ENCODE measurements around the gene AFAP1L1. TPM values are rescaled to one million over a fixed set of nuclear protein-coding genes. Genes with fewer than 3 reads are reported as not detected.

AFAP1L1 gene
- total RNA-seq (2014; rRNA removed; shearing (Covaris generic)), result 13.8 and 15.0 TPM in 2 replicates

GRCh38 chr5:149271716-149272563, at the start of gene AFAP1L1:
TSS of gene AFAP1L1 (plus strand) at chr5:149271859. CDS start at chr5:149271969, 110 bp downstream.

DNA sequence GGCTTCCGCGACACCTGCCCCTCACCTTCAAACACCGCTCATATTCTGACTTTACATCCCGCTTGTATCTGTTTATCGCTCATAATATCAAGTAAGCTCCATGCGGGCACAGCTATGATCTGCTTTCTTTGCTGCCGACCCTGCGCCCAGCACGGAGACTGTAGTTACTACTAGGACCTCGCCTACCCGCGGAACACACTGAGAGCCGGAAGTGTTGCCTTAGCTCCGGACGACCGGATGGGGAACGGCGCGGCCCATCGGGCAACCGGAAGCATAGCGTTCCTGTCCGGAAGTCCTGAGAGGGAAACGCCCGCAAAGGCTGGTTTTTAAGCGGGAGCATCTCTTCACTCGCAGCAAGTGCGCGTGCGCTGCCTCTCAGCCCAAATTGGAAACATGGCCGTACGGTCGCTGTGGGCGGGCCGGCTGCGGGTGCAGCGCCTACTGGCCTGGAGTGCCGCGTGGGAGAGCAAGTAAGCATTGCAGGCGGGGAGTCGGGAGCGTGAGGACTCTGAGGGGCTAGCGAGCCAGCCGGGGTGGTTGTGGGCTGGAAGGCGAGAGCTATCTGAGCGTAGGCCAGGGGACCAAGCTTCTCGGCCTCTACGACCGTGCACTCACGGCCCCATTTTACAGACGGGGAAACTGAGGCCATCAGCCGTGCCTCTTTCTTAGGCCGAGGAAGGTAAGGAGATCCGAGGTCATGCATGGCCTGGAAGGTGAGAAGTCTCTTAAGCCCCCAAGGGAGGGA, 73.7 kb downstream of the AFAP1L1 start, which contains the start of gene GRPEL2:
Gene GRPEL2 (plus strand): TSS at position 353 of the 745 bp plus-strand sequence. CDS start 41 bp downstream, at position 394.

DNA sequence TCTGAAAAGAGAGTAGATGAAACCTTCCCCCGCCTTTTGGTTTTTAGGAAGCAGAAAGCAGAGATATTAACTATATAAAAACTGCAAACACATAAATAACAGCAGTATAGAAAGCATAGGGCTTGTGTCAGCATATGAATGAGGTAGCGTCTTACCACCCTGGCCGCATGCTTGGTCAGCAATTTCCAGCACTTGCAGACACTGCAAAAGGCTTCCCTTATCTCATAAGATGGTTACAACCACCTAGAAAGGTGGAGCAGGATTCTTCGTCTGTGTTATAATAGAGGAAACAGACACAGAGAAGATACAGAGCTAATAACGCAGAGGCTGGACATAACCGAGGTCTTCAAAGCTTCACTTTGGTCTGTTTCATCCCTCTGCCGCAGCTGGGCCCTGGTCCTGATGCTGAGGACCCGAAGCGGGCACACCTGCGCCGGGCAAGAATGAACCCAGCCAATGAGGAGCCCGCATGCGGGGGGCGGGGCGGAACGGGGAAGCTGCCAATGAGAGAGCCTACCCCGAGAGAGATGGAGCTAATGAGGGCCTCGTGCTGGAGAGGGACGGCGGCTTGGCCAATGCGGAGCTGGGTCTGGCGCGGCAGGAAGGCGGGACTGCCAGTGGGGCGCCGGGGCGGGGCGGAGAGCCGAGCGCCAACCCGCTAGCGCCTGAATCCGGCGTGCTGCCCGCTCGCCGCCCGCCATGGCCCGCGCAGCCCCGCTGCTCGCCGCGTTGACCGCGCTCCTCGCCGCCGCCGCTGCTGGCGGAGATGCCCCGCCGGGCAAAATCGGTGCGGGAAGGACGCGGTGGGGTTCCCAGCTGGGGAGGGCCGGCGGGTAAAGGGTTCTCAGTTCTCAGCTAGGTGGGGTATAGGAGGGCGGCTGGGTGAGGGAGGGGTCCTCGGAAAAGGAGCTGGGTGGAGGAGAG, 86.0 kb downstream of the AFAP1L1 start, which contains the start of gene PCYOX1L:
Gene PCYOX1L (plus strand): TSS at position 677 of the 924 bp plus-strand sequence. CDS start 23 bp downstream, at position 700.

DNA sequence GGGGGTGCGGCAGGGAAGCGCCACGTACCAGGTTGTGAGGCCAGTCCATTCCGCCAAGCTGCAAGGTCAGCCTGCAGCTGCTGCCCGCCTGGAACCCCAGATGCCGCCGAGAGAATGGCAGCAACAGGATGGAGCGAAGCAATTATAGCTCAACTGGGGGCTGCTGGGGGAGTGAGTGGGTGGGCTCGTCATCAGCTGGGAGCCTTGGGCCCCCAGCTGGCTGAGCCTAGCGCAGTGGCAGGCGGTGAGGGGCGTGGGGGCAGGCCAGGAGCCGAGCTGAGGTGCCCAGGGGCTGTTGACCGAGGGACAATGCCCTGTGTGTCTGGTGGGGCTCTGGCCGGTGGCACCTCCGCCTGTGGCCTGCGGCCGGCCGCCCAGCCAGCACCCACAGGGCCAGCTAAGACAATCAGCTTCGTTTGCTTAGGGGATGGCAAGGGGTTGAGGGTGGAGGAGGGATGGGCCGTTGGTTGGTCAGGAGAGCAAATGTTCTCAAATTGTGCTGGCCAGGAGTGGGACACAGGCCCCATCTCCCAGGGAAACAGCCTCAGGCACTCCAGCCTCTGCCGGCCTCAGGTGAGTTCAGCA, 107.6 kb downstream of the AFAP1L1 start, which contains the start of gene IL17B:
Gene IL17B (minus strand): TSS at position 116 of the 585 bp plus-strand sequence. CDS start 67 bp downstream, at position 49.

Other genes with a start within 250 kb of the AFAP1L1 start
- gene SH3TC2, start 208.8 kb upstream of the AFAP1L1 start, total RNA-seq (2014; rRNA removed; shearing (Covaris generic)), result 37.6 and 39.3 TPM in 2 replicates
- 3.2 and 3.5 TPM in 2 replicates for gene ABLIM3, start 130.4 kb upstream of the AFAP1L1 start, total RNA-seq (2014; rRNA removed; shearing (Covaris generic))
- 36.2 and 42.0 TPM in 2 replicates for gene GRPEL2, start 73.6 kb downstream of the AFAP1L1 start, total RNA-seq (2014; rRNA removed; shearing (Covaris generic))
- 8.7 and 10.0 TPM in 2 replicates for gene PCYOX1L, start 86.2 kb downstream of the AFAP1L1 start, total RNA-seq (2014; rRNA removed; shearing (Covaris generic))
- gene IL17B, start 107.4 kb downstream of the AFAP1L1 start, total RNA-seq (2014; rRNA removed; shearing (Covaris generic)), result not detected in 2 replicates

Data from A375 (cell line).